ENCODE measurements around the gene RGS6.

Gene RGS6

GRCh38 chr14:72614891-72615415 is 682.7 kb downstream of the RGS6 start:
- no peak for DNase-seq

GRCh38 chr14:72615451-72616121 is 683.4 kb downstream of the RGS6 start:
- no peak for DNase-seq
